Ishikawa (cell line): ENCODE measurements around the gene TMEM108.

Source experiments
- CEBPB ChIP-seq: IDR thresholded peaks from 2 replicates; pipeline ENCODE4 v1.6.1; 2012
- CREB1 ChIP-seq: IDR thresholded peaks from 2 replicates; pipeline ENCODE4 v1.6.1; 2012; ENCODE audit warnings: low read depth
- EGR1 ChIP-seq: IDR thresholded peaks from 2 replicates; pipeline ENCODE4 v1.6.1; 2012
- EP300 ChIP-seq: IDR thresholded peaks from 2 replicates; pipeline ENCODE4 v1.6.1; 2012; ENCODE audit warnings: borderline replicate concordance
- FOXM1 ChIP-seq: IDR thresholded peaks from 2 replicates; pipeline ENCODE4 v1.6.1; 2012; ENCODE audit warnings: low read depth, borderline replicate concordance
- NFIC ChIP-seq: IDR thresholded peaks from 2 replicates; pipeline ENCODE4 v1.6.1; 2012
- RAD21 ChIP-seq: IDR thresholded peaks from 2 replicates; pipeline ENCODE4 v1.6.1; 2012; ENCODE audit warnings: low read depth
- TAF1 ChIP-seq: IDR thresholded peaks from 2 replicates; pipeline ENCODE4 v1.6.1; 2012; ENCODE audit warnings: low read depth, mild to moderate bottlenecking
- TCF12 ChIP-seq: IDR thresholded peaks from 2 replicates; pipeline ENCODE4 v1.6.1; 2012; ENCODE audit warnings: low read depth
- TEAD4 ChIP-seq: IDR thresholded peaks from 2 replicates; pipeline ENCODE4 v1.6.1; 2012
- YY1 ChIP-seq: IDR thresholded peaks from 2 replicates; pipeline ENCODE4 v1.6.1; 2012; ENCODE audit warnings: low read depth
- ZBTB7A ChIP-seq: IDR thresholded peaks from 2 replicates; pipeline ENCODE4 v1.6.1; 2012; ENCODE audit warnings: low read depth
- TF ChIP-seq, protein P1 (sequence below): IDR thresholded peaks from 2 replicates; pipeline ENCODE4 v1.6.1; 2012; ENCODE audit warnings: low read depth, mild to moderate bottlenecking
- TF ChIP-seq, protein P2 (sequence below): IDR thresholded peaks from 2 replicates; pipeline ENCODE4 v1.6.1; 2012
- TF ChIP-seq, protein P3 (sequence below): IDR thresholded peaks from 2 replicates; pipeline ENCODE4 v1.6.1; 2012

TMEM108 gene

GRCh38 chr3:133162265-133162664, 124.1 kb downstream of the TMEM108 start:
- TF ChIP-seq RAD21 (no peak), TAF1 (no peak), EGR1 (no peak), TEAD4 (no peak), FOXM1 (no peak), YY1 (no peak), CEBPB (no peak), TCF12 (no peak), ZBTB7A (no peak), NFIC (no peak), EP300 (no peak), CREB1 (no peak)
- TF ChIP-seq, protein P1, sequence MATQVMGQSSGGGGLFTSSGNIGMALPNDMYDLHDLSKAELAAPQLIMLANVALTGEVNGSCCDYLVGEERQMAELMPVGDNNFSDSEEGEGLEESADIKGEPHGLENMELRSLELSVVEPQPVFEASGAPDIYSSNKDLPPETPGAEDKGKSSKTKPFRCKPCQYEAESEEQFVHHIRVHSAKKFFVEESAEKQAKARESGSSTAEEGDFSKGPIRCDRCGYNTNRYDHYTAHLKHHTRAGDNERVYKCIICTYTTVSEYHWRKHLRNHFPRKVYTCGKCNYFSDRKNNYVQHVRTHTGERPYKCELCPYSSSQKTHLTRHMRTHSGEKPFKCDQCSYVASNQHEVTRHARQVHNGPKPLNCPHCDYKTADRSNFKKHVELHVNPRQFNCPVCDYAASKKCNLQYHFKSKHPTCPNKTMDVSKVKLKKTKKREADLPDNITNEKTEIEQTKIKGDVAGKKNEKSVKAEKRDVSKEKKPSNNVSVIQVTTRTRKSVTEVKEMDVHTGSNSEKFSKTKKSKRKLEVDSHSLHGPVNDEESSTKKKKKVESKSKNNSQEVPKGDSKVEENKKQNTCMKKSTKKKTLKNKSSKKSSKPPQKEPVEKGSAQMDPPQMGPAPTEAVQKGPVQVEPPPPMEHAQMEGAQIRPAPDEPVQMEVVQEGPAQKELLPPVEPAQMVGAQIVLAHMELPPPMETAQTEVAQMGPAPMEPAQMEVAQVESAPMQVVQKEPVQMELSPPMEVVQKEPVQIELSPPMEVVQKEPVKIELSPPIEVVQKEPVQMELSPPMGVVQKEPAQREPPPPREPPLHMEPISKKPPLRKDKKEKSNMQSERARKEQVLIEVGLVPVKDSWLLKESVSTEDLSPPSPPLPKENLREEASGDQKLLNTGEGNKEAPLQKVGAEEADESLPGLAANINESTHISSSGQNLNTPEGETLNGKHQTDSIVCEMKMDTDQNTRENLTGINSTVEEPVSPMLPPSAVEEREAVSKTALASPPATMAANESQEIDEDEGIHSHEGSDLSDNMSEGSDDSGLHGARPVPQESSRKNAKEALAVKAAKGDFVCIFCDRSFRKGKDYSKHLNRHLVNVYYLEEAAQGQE: no peak
- TF ChIP-seq, protein P2, sequence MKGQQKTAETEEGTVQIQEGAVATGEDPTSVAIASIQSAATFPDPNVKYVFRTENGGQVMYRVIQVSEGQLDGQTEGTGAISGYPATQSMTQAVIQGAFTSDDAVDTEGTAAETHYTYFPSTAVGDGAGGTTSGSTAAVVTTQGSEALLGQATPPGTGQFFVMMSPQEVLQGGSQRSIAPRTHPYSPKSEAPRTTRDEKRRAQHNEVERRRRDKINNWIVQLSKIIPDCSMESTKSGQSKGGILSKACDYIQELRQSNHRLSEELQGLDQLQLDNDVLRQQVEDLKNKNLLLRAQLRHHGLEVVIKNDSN: no peak
- TF ChIP-seq, protein P3, sequence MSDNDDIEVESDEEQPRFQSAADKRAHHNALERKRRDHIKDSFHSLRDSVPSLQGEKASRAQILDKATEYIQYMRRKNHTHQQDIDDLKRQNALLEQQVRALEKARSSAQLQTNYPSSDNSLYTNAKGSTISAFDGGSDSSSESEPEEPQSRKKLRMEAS: no peak

- TF ChIP-seq ZBTB7A (no peak), EP300 (no peak), YY1 (no peak), CREB1 (no peak)
Measured at GRCh38 chr3:133162670-133163305, 124.6 kb downstream of the TMEM108 start.

DNA sequence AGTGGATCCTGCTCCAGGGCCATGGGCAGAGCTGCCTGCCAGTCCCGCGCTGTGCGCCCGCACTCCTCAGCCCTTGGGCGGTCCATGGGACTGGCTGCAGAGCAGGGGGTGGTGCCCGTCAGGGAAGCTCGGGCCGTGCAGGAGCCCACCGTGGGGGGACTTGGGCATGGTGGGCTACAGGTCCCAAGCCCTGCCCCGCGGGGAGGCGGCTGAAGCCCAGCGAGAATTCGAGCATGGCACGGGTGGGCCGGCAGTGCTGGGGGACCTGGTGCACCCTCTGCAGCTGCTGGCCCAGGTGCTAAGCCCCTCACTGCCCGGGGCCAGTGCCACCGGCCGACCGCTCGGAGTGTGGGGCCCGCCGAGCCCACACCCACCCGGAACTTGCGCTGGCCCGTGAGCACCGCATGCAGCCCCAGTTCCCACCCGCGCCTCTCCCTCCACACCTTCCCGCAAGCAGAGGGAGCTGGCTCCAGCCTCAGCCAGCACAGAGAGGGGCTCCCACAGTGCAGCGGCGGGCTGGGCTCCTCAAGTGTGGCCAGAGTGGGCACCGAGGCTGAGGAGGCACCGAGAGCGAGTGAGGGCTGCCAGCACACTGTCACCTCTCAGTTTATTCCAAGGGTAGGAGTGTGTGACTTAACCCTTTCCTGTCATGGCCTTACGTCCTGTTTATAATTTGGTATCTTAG, 129.3 kb downstream of the TMEM108 start:
- TF ChIP-seq RAD21: no peak
- no peak for TF ChIP-seq TEAD4
- TF ChIP-seq CEBPB: no peak
- no peak for TF ChIP-seq NFIC
- TF ChIP-seq YY1: no peak
- no peak for TF ChIP-seq TCF12
- TF ChIP-seq, protein P2: no peak
- no peak for TF ChIP-seq EGR1
- TF ChIP-seq FOXM1: no peak
- TF ChIP-seq, protein P1: no peak
- TF ChIP-seq TAF1: no peak
- TF ChIP-seq CREB1: no peak
- no peak for TF ChIP-seq EP300
- TF ChIP-seq ZBTB7A: no peak

- TF ChIP-seq RAD21 (no peak), TEAD4 (no peak), CEBPB (no peak), NFIC (no peak), YY1 (no peak), EGR1 (no peak), ZBTB7A (no peak), CREB1 (no peak), EP300 (no peak), FOXM1 (no peak), TCF12 (no peak), TAF1 (no peak)
- TF ChIP-seq, protein P2: no peak
- TF ChIP-seq, protein P3: no peak
- TF ChIP-seq, protein P1: no peak
Measured at GRCh38 chr3:133168025-133168401, 129.8 kb downstream of the TMEM108 start.
